Gastrocnemius medialis (tissue), 4 donors: ENCODE results near the gene SRGAP1.

Experiments used
- CTCF ChIP-seq, 5 experiments: fragments of 450-650 bp in 3 of 5; fragments of 200-600 bp in 2 of 5; sonication (generic) in 2 of 5; IDR thresholded peaks in 4 of 5; conservative IDR thresholded peaks in 1 of 5; 1 replicate in 4 of 5; 2 replicates in 1 of 5; pipeline ENCODE4 v1.5.1; 2016 to 2019; ENCODE audit warnings: antibody characterized with exemption in 5 of 5, mild to moderate bottlenecking in 3 of 5, moderate library complexity in 3 of 5
- POLR2A ChIP-seq, 2 donors: fragments of 450-650 bp; IDR thresholded peaks; one replicate each; pipeline ENCODE4 v1.6.1; 2017; ENCODE audit warnings: antibody characterized with exemption in 2 of 2, mild to moderate bottlenecking in 2 of 2, moderate library complexity in 2 of 2

- TF ChIP-seq CTCF (IDR thresholded peaks at IDR 0.05 in 4 of 5, conservative IDR thresholded peaks at IDR 0.05 in 1 of 5) (no peak), POLR2A (IDR thresholded peaks at IDR 0.05) (no peak)
These were observed 62.4 kb downstream of the SRGAP1 start for GRCh38 chr12:63906876-63907275.
